ENCODE measurements around the gene RETREG3. TPM values are rescaled to one million over a fixed set of nuclear protein-coding genes. Genes with fewer than 3 reads are reported as not detected.
"Not testable (repeated sequence)": the region's sequence is repeated elsewhere in the genome, so short reads cannot be mapped to it uniquely, and the experiment has no call there.

RETREG3 gene
- total RNA-seq, 1 donor from 2014 or later, result 73.4 TPM

DNA sequence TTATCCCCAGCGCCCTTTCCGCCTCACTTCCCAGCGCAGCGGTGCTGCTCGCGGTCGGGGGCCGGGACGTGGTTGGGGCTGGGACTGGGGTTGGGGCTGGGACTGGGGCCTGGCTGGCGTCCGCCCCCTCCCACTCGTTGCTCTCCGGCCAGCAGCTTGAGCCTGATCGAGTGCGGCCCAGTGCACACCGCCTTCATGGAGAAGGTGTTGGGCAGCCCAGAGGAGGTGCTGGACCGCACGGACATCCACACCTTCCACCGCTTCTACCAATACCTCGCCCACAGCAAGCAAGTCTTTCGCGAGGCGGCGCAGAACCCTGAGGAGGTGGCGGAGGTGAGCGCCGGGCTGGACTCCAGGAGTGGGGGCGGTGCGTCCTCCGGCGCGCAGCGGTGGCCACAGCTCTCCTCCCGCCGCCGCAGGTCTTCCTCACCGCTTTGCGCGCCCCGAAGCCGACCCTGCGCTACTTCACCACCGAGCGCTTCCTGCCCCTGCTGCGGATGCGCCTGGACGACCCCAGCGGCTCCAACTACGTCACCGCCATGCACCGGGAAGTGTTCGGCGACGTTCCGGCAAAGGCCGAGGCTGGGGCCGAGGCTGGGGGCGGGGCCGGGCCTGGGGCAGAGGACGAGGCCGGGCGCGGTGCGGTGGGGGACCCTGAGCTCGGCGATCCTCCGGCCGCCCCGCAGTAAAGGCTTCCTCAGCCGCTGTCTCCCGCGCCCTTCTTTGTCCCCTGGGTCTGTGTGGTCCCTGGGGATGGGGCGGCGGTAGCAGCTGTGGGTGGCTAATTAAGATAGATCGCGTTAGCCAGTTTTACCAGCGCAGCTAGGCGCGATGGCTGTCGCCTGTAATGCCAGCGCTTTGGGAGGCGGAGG, 54.7 kb downstream of the RETREG3 start:
- intact Hi-C loops (cut with micrococcal nuclease), result loop anchor here (1.0 kb wide), 1 partner anchor 8 kb away; the partner anchor contains the start of gene COASY

DNA sequence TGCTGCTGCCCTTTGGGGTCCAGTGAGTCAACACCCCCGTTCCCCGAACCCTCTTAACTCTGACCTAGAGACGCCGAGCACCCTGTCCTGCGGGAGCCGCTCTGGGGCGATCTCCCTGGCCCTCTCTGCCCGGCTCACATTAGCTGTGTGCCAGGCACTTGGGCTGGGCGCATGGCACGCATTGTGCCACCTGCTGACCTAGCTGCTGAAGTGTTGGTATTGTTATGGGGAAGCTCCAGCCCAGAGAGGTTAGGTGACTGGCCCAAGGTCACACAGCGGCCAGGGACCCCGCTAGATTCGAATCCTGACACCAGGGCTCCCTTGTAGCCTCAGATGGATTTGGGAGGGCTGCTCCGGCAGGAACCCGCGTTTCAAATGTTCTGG, 55.3 kb downstream of the RETREG3 start:
- intact Hi-C loops (cut with micrococcal nuclease), result loop anchor here (1.0 kb wide), 1 partner anchor 8 kb away; the partner anchor contains the start of gene COASY

DNA sequence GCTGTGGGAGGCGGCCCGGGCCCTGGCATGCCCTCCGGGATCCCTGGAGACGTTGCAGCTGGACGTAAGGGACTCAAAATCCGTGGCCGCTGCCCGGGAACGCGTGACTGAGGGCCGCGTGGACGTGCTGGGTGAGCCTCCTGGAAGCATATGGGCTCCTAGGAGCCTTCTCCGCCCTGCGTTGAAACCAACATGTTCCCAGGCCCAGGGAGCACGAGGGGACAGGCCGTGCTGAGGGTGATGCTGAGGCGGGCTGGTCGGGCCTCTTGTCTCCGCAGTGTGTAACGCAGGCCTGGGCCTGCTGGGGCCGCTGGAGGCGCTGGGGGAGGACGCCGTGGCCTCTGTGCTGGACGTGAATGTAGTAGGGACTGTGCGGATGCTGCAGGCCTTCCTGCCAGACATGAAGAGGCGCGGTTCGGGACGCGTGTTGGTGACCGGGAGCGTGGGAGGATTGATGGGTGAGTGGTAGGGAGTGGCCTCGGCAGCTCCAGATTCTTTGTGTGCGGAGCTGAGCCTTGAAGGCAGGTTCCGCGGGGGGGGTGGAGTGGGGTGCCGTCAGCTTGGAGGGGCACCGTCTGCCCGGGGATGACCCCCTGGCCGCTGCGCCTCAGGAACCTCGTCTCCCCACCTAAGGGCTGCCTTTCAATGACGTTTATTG, 55.9 kb downstream of the RETREG3 start:
- intact Hi-C loops (cut with micrococcal nuclease), result no loop called here

DNA sequence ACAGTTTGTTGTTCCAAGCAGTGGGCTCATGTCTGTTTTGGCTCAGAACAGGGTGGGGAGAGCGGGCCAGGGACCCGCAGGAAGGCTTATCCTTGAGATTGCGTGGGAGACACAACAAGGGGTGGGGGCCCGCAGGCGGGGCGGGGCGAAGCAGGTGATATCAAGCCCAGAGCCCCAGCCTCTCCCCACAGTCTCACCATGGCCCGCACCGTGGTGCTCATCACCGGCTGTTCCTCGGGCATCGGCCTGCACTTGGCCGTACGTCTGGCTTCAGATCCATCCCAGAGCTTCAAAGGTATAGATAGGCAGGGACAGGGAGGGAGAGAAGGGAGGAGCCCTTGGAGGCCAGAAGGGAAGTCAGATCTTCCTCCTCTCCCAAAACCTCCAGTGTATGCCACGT, 56.4 kb downstream of the RETREG3 start, which contains the start of gene HSD17B1:
TSS of gene HSD17B1 (plus strand) at position 188 of the 400 bp plus-strand sequence. CDS start at position 199, 11 bp downstream.
- intact Hi-C loops (cut with micrococcal nuclease), result not testable (repeated sequence)

DNA sequence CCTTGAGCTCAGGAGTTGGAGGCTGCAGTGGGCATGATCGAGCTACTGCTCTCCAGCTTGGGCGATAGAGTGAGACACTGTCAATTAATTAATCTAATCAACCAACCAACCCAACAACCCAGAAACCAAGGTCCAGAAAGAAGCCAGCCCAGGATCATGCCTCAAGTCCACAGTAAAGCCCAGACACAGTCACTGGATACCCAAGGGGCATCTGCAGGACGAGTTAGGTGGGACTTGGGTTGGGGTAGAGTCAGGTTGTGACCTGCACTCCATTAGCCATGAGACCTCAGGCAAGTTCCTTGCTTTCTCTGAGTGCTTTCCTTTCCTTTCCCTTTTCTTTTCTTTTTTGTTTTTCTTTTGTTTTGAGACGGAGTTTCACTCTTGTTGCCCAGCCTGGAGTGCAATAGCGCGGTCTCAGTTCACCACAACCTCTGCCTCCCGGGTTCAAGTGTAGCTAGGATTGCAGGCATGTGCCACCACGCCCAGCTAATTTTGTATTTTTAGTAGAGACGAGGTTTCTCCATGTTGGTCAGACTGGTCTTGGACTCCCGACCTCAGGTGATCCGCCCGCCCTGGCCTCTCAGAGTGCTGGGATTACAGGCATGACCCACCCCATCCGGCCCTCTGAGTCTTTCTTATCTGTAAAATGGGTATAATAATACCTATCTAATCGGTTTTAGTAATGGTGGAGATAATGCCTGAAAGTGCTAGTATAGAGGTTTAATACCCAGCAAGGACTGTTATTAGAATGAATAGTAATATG, 60.0 kb downstream of the RETREG3 start:
- intact Hi-C loops (cut with micrococcal nuclease), result no loop called here

DNA sequence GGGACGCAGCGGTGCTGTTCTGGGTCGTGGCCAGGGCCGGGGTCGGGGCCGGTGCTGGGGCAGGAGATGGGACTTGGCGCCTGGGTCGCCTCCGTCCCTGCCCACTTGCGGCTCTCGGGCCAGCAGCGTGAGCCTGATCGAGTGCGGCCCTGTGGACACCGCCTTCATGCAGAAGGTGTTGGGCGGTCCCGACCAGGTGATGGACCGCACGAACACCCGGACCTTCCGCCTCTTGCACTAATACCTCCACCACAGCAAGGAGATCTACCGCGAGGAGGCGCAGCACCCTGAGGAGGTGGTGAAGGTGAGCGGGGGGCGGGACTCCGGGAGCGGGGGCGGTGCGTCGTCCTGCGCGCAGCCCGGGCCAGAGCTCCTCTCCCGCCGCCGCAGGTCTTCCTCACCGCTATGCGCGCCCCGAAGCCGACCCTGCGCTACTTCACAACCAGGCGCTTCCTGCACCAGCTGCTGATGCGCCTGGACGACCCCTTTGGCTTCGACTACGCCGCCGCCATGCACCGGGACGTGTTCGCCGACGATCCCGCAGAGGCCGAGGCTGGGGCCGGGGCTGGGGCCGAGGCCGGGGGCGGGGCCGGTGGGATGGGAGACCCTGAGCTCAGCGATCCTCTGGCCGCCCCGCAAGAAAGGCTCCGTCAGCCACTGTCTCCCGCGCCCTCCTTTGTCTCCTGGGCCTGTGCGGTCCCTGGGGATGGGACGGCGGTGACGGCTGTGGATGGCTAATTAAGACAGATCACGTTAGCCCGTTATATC, 60.9 kb downstream of the RETREG3 start:
- intact Hi-C loops (cut with micrococcal nuclease), result no loop called here

DNA sequence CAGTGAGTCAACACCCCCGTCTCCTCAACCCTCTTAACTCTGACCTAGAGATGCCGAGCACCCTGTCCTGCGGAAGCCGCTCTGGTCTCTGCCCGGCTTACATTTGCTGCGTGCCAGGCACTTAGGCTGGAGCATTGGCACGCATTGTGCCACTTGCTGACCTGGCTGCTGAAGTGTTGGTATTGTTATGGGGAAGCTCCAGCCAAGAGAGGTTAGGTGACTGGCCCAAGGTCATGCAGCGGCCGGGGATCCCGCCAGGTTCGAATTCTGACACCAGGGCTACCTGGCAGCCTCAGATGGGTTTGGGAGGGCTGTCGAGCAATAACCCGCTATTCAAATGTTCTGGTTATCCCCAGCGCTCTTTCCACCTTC, 61.5 kb downstream of the RETREG3 start:
- intact Hi-C loops (cut with micrococcal nuclease), result no loop called here

DNA sequence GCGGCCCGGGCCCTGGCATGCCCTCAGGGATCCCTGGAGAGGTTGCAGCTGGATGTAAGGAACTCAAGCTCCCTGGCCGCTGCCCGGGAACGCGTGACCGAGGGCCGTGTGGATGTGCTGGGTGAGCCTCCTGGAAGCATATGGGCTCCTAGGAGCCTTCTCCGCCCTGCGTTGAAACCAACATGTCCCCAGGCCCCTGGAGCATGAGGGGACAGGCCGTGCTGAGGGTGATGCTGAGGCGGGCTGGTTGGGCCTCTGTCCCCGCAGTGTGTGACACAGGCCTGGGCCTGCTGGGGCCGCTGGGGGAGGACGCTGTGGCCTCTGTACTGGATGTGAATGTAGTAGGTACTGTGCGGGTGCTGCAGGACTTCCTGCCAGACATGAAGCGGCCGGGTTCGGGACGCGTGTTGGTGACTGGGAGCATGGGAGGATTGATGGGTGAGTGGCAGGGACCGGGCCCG, 62.1 kb downstream of the RETREG3 start:
- intact Hi-C loops (cut with micrococcal nuclease), result no loop called here

DNA sequence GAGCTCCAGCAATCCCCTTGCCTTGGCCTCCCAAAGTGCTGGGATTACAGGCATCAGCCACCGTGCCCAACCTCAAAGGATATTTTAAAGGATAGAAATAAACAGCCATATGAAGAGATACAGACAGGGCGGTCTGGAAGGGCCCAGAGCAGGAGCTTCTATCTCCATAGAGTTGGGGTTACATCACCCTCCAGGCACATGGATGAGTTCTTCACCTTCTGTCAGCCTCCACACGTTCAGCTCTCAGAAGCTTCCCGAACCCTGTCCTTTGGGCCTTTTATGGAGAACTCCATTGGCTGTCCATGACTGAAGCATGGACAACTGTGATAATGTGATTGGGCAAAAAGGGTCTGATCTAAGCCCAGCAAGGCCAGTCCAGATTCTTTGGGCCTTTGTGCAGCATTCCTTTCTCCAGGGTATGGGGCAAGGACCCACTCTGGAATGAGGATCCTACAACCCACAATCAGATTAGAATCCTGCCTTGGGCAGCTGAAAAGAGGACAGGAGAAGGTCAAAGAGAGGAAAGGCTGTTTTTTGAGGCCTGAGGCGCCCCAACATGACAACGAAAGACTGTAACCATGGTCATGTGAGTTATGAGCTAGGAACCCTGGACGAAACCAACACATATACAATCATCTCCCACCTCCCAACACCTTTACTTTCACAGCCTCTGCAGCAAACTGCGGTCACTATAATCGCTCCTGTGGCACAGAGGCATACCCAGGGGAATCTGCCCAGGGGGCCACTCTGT, 63.2 kb downstream of the RETREG3 start:
- intact Hi-C loops (cut with micrococcal nuclease), result not testable (repeated sequence)

DNA sequence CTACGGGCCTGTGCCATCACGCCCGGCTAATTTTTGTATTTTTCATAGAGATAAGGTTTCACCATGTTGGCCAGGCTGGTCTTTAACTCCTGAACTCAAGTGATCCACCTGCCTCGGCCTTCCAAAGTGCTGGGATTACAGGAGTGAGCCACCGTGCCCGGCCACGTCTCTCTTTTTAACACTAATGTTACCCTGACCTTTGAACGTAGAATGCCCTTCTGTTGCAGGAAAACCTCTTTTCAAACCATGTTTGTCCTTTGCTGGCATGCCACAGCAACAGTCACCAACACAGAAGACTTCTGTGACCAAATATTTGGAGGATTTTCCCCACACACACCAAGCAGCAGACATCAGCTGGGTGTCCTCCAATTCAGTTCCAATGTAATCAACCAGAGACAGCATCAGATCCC, 64.3 kb downstream of the RETREG3 start:
- intact Hi-C loops (cut with micrococcal nuclease), result no loop called here

DNA sequence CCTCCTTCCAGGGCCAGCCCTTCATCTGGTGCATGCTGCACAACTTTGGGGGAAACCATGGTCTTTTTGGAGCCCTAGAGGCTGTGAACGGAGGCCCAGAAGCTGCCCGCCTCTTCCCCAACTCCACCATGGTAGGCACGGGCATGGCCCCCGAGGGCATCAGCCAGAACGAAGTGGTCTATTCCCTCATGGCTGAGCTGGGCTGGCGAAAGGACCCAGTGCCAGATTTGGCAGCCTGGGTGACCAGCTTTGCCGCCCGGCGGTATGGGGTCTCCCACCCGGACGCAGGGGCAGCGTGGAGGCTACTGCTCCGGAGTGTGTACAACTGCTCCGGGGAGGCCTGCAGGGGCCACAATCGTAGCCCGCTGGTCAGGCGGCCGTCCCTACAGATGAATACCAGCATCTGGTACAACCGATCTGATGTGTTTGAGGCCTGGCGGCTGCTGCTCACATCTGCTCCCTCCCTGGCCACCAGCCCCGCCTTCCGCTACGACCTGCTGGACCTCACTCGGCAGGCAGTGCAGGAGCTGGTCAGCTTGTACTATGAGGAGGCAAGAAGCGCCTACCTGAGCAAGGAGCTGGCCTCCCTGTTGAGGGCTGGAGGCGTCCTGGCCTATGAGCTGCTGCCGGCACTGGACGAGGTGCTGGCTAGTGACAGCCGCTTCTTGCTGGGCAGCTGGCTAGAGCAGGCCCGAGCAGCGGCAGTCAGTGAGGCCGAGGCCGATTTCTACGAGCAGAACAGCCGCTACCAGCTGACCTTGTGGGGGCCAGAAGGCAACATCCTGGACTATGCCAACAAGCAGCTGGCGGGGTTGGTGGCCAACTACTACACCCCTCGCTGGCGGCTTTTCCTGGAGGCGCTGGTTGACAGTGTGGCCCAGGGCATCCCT, 65.7 kb downstream of the RETREG3 start:
- intact Hi-C loops (cut with micrococcal nuclease), result no loop called here

DNA sequence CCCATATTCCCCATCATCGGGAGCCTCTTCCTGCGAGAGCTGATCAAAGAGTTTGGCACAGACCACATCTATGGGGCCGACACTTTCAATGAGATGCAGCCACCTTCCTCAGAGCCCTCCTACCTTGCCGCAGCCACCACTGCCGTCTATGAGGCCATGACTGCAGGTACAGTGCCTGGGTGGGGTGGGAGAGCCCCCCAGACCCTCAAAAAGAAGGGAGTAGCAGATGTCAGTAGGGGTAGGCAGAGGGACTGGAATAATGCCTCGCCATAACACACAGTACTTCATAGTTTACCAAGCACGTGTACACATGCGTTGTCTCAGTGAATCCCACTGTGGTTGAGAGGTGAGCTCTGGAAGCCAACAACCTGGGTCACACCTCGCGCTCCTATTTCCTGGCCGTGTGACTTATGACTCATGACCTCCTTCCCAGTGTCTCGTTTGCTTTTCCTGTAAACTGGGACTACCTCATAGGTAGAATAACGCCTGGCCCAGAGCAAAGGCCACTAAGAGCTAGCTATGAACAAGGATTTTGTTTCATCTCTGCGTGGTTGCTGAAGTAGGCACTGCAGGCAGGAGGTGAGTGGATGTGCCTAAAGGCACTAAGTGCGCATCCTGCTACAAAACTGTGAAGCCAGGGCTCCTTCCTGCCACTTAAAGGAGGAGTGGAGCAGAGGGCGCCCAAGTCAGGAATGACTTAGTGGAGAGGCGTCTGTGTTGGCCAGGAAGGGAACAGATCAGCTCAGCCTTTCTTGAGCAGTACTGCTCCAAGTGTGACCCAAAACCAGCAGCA, 67.9 kb downstream of the RETREG3 start:
- intact Hi-C loops (cut with micrococcal nuclease), result no loop called here

DNA sequence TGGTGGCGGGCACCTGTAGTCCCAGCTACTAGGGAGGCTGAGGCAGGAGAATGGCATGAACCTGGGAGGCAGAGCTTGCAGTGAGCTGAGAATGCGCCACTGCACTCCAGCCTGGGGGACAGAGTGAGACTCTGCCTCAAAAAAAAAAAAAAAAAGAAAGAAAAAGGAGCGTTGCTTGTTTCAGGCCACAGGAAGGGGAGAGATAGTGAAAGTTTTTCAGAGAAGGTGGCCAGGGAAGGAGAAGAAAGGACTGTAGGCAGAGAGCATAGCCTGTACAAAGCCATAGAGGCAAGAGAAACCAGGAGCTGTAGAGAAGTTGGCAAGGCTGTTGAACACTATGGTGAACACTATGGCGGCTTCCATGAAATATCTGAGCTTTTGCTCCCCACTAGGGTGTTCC, 68.6 kb downstream of the RETREG3 start:
- intact Hi-C loops (cut with micrococcal nuclease), result not testable (repeated sequence)

DNA sequence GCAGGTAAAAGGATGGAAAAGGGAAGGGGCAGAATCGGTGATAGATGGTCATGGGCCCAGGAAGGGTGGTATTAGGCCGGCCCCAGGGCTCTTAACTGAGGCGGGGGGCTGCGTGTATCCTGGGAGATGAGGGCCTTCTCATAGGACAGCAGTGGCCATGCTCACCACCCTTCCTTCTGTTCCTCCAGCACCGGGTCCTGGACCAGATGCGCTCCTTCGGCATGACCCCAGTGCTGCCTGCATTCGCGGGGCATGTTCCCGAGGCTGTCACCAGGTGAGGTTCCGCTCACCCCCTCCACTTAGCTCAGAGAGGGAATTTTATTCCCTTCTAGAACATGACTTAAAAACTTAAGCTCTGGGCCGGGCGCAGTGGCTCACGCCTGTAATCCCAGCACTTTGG, 70.7 kb downstream of the RETREG3 start:
- intact Hi-C loops (cut with micrococcal nuclease), result loop anchor here (5.0 kb wide), 2 partner anchors 139 to 356 kb away; partner anchors contain the start of genes KCNH4 and PLEKHH3

DNA sequence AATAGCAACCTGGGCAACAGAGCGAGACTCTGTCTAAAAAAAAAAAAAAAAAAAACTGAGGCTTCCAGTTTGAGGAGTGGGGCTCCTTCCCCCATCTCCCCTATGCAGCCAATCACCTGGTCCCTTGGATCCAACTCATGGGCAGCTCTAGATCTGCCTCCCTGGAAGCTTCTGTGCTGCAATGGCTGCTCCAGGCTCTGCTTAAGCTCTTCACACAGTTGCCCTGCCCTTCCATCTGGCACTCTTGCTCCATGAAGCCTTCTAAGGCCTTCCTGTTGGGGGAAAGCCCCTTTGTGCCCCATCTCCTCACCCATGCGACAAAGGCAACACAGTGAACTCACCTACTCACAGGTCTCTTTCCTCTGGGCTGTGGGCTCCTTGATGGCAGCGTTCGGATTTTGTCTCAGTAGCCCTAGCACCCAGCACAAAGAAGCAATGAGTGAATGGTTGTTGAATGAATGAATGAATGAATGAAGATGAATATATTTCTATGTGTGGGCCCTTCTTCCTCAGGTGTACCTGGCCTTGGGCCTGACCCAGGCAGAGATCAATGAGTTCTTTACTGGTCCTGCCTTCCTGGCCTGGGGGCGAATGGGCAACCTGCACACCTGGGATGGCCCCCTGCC, 71.2 kb downstream of the RETREG3 start:
- intact Hi-C loops (cut with micrococcal nuclease), result loop anchor here (2.0 to 5.0 kb wide), 4 partner anchors 71 to 521 kb away; partner anchors contain the start of genes DNAJC7, KCNH4, PLEKHH3 and RETREG3

DNA sequence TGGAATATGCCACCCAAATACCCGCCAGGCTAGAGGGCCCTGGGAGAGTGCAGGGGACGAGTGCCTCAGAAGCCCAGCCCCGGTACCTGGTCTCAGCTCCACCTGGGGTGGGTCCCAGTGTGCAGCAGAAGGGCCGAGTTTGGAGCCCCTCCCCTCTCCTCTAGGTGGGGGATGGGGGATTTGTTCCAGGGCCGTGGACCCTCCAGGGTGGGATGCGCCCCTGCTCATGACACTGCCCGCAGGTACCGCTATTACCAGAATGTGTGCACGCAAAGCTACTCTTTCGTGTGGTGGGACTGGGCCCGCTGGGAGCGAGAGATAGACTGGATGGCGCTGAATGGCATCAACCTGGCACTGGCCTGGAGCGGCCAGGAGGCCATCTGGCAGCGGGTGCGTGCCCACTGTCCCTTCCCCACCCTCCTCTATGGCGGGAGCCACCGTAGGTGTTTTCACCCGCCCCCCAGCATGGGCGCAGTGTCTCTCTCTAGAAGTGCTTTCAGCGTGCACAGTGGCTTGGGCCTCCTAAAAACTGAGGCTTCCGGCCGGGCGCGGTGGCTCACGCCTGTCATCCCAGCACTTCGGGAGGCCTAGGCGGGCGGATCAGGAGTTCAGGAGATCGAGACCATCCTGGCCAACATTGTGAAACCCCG, 71.9 kb downstream of the RETREG3 start:
- intact Hi-C loops (cut with micrococcal nuclease), result loop anchor here (2.0 to 5.0 kb wide), 4 partner anchors 72 to 520 kb away; partner anchors contain the start of genes DNAJC7, KCNH4, PLEKHH3 and RETREG3
